ENCODE results near the gene MORN5. TPM values are rescaled to one million over a fixed set of nuclear protein-coding genes. Genes with fewer than 3 reads are reported as not detected.
A peak's percentile ranks its signal among the peaks of the same experiment; 100 is the strongest.

The MORN5 gene
- total RNA-seq, 2 experiments from 2014 or later: not detected

- Mint-ChIP-seq H3K4me3 (no peak overlapping the region), H3K27ac (no peak overlapping the region), H3K27me3 (peaks cover 36% of the 10 kb centered on the region), H3K9me3 (no peaks in the 10 kb centered on the region), H3K36me3 (no peaks in the 10 kb centered on the region), H3K4me1 (no peaks in the 10 kb centered on the region)
- POLR2A ChIA-PET: no interaction called here
- DNase-seq: no peak
- no peak for ATAC-seq (ENCODE audit: low read depth)
Measured at GRCh38 chr9:122173670-122174069, 14.0 kb downstream of the MORN5 start.

- H3K4me3 Mint-ChIP-seq: no peak overlapping the region
- peaks cover 24% of the 10 kb centered on the region for H3K27me3 Mint-ChIP-seq
- H3K27ac Mint-ChIP-seq: no peak overlapping the region
- no peak for DNase-seq
- ATAC-seq (ENCODE audit: low read depth): no peak
- no peaks in the 10 kb centered on the region for H3K9me3 Mint-ChIP-seq
- POLR2A ChIA-PET: no interaction called here
- no peaks in the 10 kb centered on the region for H3K4me1 Mint-ChIP-seq
- H3K36me3 Mint-ChIP-seq: no peaks in the 10 kb centered on the region
Measured at GRCh38 chr9:122176916-122177315, 17.2 kb downstream of the MORN5 start.

- Mint-ChIP-seq H3K27me3 (peaks cover 16% of the 10 kb centered on the region), H3K9me3 (no peaks in the 10 kb centered on the region), H3K4me1 (no peaks in the 10 kb centered on the region), H3K4me3 (no peak overlapping the region), H3K36me3 (no peaks in the 10 kb centered on the region), H3K27ac (no peak overlapping the region)
- POLR2A ChIA-PET: no interaction called here
- DNase-seq (no peak), ATAC-seq (ENCODE audit: low read depth) (no peak)
Measured at GRCh38 chr9:122179054-122179689, 19.5 kb downstream of the MORN5 start.

GRCh38 chr9:122179690-122180074, 20.0 kb downstream of the MORN5 start:
- no peak overlapping the region for H3K4me3 Mint-ChIP-seq
- no peaks in the 10 kb centered on the region for H3K36me3 Mint-ChIP-seq
- no peak for DNase-seq
- no peak overlapping the region for H3K27ac Mint-ChIP-seq
- ATAC-seq (ENCODE audit: low read depth): no peak
- peaks cover 16% of the 10 kb centered on the region for H3K27me3 Mint-ChIP-seq
- H3K9me3 Mint-ChIP-seq: no peaks in the 10 kb centered on the region
- POLR2A ChIA-PET: no interaction called here
- H3K4me1 Mint-ChIP-seq: no peaks in the 10 kb centered on the region

GRCh38 chr9:122180633-122181032, 20.9 kb downstream of the MORN5 start:
- no peak for DNase-seq
- Mint-ChIP-seq H3K4me3 (no peak overlapping the region), H3K27ac (no peak overlapping the region), H3K36me3 (no peaks in the 10 kb centered on the region), H3K9me3 (no peaks in the 10 kb centered on the region), H3K4me1 (no peaks in the 10 kb centered on the region), H3K27me3 (peaks cover 16% of the 10 kb centered on the region)
- POLR2A ChIA-PET: no interaction called here
- no peak for ATAC-seq (ENCODE audit: low read depth)

GRCh38 chr9:122183501-122183900, 23.8 kb downstream of the MORN5 start:
- ATAC-seq (ENCODE audit: low read depth) (no peak), DNase-seq (no peak)
- Mint-ChIP-seq H3K27ac (no peak overlapping the region), H3K36me3 (no peaks in the 10 kb centered on the region), H3K9me3 (no peaks in the 10 kb centered on the region), H3K27me3 (peaks cover 6% of the 10 kb centered on the region), H3K4me3 (no peak overlapping the region), H3K4me1 (no peaks in the 10 kb centered on the region)
- POLR2A ChIA-PET: no interaction called here

- no peaks in the 10 kb centered on the region for H3K4me1 Mint-ChIP-seq
- H3K27ac Mint-ChIP-seq: no peak overlapping the region
- ATAC-seq (ENCODE audit: low read depth): no peak
- no peaks in the 10 kb centered on the region for H3K36me3 Mint-ChIP-seq
- no peaks in the 10 kb centered on the region for H3K9me3 Mint-ChIP-seq
- peaks cover 6% of the 10 kb centered on the region for H3K27me3 Mint-ChIP-seq
- POLR2A ChIA-PET: no interaction called here
- no peak overlapping the region for H3K4me3 Mint-ChIP-seq
- DNase-seq: no peak
Measured at GRCh38 chr9:122184551-122184950, 24.8 kb downstream of the MORN5 start.

GRCh38 chr9:122186301-122186700, 26.6 kb downstream of the MORN5 start:
- DNase-seq (no peak), ATAC-seq (ENCODE audit: low read depth) (no peak)
- Mint-ChIP-seq H3K4me3 (no peak overlapping the region), H3K27me3 (peaks cover 6% of the 10 kb centered on the region), H3K9me3 (no peaks in the 10 kb centered on the region), H3K36me3 (no peaks in the 10 kb centered on the region), H3K4me1 (no peaks in the 10 kb centered on the region), H3K27ac (no peak overlapping the region)
- POLR2A ChIA-PET: no interaction called here

- ATAC-seq (ENCODE audit: low read depth) (no peak), DNase-seq (no peak)
- no peak overlapping the region for H3K4me3 Mint-ChIP-seq
- H3K9me3 Mint-ChIP-seq: no peaks in the 10 kb centered on the region
- H3K27me3 Mint-ChIP-seq: peaks cover 6% of the 10 kb centered on the region
- no peaks in the 10 kb centered on the region for H3K36me3 Mint-ChIP-seq
- no peak overlapping the region for H3K27ac Mint-ChIP-seq
- POLR2A ChIA-PET: interaction anchor here (0.7 kb wide), 1 partner anchor 27 kb away, joined by 3 read pairs; no protein-coding TSS in a partner anchor
- H3K4me1 Mint-ChIP-seq: no peaks in the 10 kb centered on the region
Measured at GRCh38 chr9:122186777-122187470, 27.2 kb downstream of the MORN5 start.

- Mint-ChIP-seq H3K4me1 (no peaks in the 10 kb centered on the region), H3K27me3 (no peaks in the 10 kb centered on the region), H3K27ac (no peak overlapping the region), H3K4me3 (no peak overlapping the region), H3K36me3 (no peaks in the 10 kb centered on the region), H3K9me3 (no peaks in the 10 kb centered on the region)
- no peak for ATAC-seq (ENCODE audit: low read depth)
- POLR2A ChIA-PET: no interaction called here
- DNase-seq: no peak
Measured at GRCh38 chr9:122188369-122188768, 28.7 kb downstream of the MORN5 start.

GRCh38 chr9:122190597-122191381, 31.1 kb downstream of the MORN5 start:
- no peak for DNase-seq
- no peaks in the 10 kb centered on the region for H3K4me1 Mint-ChIP-seq

GRCh38 chr9:122191584-122191983, 31.9 kb downstream of the MORN5 start:
- no peaks in the 10 kb centered on the region for H3K36me3 Mint-ChIP-seq
- POLR2A ChIA-PET: no interaction called here
- peaks cover 2% of the 10 kb centered on the region for H3K27me3 Mint-ChIP-seq
- ATAC-seq (ENCODE audit: low read depth): no peak
- H3K9me3 Mint-ChIP-seq: no peaks in the 10 kb centered on the region
- no peak for DNase-seq
- H3K27ac Mint-ChIP-seq: no peak overlapping the region
- H3K4me1 Mint-ChIP-seq: no peaks in the 10 kb centered on the region
- H3K4me3 Mint-ChIP-seq: no peak overlapping the region

More at GRCh38 chr9:122190597-122191381, 31.1 kb downstream of the MORN5 start:
- Mint-ChIP-seq H3K9me3 (no peaks in the 10 kb centered on the region), H3K4me3 (no peak overlapping the region), H3K36me3 (no peaks in the 10 kb centered on the region), H3K27ac (no peak overlapping the region), H3K27me3 (no peaks in the 10 kb centered on the region)
- ATAC-seq (ENCODE audit: low read depth): peak; percentile 26
- POLR2A ChIA-PET: no interaction called here

- no peaks in the 10 kb centered on the region for H3K4me1 Mint-ChIP-seq
- H3K27me3 Mint-ChIP-seq: peaks cover 8% of the 10 kb centered on the region
- H3K4me3 Mint-ChIP-seq: no peak overlapping the region
- DNase-seq: no peak
- no peaks in the 10 kb centered on the region for H3K9me3 Mint-ChIP-seq
- no peaks in the 10 kb centered on the region for H3K36me3 Mint-ChIP-seq
- POLR2A ChIA-PET: no interaction called here
- no peak for ATAC-seq (ENCODE audit: low read depth)
- no peak overlapping the region for H3K27ac Mint-ChIP-seq
Measured at GRCh38 chr9:122192261-122192875, 32.7 kb downstream of the MORN5 start.
